Measurements from ENCODE around the gene UGT1A3.

UGT1A3 gene

GRCh38 chr2:233702238-233702637 lies 26.6 kb upstream of the UGT1A3 start:
- no peak for DNase-seq (ENCODE audit: extremely low spot score)
- ChIA-PET CTCF (no interaction called here), POLR2A (no interaction called here)
- TF ChIP-seq TARDBP (IDR thresholded peaks at IDR 0.05) (no peak), LEF1 (IDR thresholded peaks at IDR 0.05; ENCODE audit: borderline replicate concordance) (no peak)

GRCh38 chr2:233705911-233706506 lies 22.8 kb upstream of the UGT1A3 start:
- POLR2A ChIA-PET, result no interaction called here
- CTCF ChIA-PET, result no interaction called here
- no peak for DNase-seq (ENCODE audit: extremely low spot score)
- TF ChIP-seq SP1 (IDR thresholded peaks at IDR 0.05), result no peak
- no peak for TF ChIP-seq ARNT (IDR thresholded peaks at IDR 0.05)
- no peak for TF ChIP-seq ZNF384 (IDR thresholded peaks at IDR 0.05)
- TF ChIP-seq HDGF (IDR thresholded peaks at IDR 0.05; ENCODE audit: borderline replicate concordance), result no peak
- TF ChIP-seq, protein P1, sequence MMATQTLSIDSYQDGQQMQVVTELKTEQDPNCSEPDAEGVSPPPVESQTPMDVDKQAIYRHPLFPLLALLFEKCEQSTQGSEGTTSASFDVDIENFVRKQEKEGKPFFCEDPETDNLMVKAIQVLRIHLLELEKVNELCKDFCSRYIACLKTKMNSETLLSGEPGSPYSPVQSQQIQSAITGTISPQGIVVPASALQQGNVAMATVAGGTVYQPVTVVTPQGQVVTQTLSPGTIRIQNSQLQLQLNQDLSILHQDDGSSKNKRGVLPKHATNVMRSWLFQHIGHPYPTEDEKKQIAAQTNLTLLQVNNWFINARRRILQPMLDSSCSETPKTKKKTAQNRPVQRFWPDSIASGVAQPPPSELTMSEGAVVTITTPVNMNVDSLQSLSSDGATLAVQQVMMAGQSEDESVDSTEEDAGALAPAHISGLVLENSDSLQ (IDR thresholded peaks at IDR 0.05), result no peak

- TF ChIP-seq CTBP1 (IDR thresholded peaks at IDR 0.05; ENCODE audit: borderline replicate concordance) (no peak), FOXK2 (IDR thresholded peaks at IDR 0.05) (no peak), FOXA1 (IDR thresholded peaks at IDR 0.05) (no peak), L3MBTL2 (conservative IDR thresholded peaks at IDR 0.05) (no peak), ARNT (IDR thresholded peaks at IDR 0.05) (no peak), TARDBP (IDR thresholded peaks at IDR 0.05) (no peak), SUZ12 (IDR thresholded peaks at IDR 0.05) (no peak)
- TF ChIP-seq, protein P1 (IDR thresholded peaks at IDR 0.05), result no peak
- DNase-seq (ENCODE audit: extremely low spot score), result no peak
- POLR2A ChIA-PET, result no interaction called here
- CTCF ChIA-PET, result no interaction called here
Measured at GRCh38 chr2:233706720-233707119, 22.1 kb upstream of the UGT1A3 start.

DNA sequence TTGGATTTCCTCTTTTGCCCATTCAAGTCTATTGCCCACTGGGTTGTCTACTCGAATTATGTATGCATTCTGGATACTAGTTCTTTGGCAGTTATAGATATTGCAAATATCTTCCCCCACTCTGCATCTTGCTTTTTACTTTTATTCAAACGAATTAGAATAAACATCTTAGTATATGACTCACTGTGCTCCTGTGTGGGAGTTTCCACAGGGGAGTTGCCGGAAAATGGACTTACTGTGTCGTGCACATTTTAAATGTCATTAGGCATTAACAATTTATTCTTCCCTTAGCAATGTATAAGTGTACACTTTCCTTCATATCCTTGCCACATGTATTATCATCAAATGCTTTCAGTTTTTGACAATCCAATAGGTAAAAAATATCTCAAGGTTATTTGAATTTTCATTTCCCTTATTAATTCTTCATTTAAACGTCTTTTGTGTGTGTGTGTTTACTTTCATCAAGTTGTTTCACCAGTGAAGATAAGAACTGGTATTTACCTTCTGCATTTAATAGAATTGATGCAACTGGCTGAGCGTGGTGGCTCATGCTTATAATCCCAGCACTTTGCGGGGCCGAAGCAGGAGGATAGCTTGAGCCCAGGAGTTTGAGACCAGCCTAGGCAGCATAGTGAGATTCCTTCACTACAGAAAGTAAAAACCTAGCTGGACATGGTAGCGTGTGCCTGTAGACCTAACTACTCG lies 20.8 kb upstream of the UGT1A3 start:
- ChIA-PET POLR2A (no interaction called here), CTCF (interaction anchor here (0.6 kb wide), 1 partner anchor 1972 kb away, joined by 3 read pairs; no protein-coding TSS in a partner anchor)
- DNase-seq (ENCODE audit: extremely low spot score), result no peak
- TF ChIP-seq FOXA1 (IDR thresholded peaks at IDR 0.05), result no peak
- TF ChIP-seq ZNF384 (IDR thresholded peaks at IDR 0.05), result no peak
- no peak for TF ChIP-seq ELF4 (IDR thresholded peaks at IDR 0.05)
- no peak for TF ChIP-seq SP1 (IDR thresholded peaks at IDR 0.05)
- TF ChIP-seq, protein P1 (IDR thresholded peaks at IDR 0.05), result no peak

DNA sequence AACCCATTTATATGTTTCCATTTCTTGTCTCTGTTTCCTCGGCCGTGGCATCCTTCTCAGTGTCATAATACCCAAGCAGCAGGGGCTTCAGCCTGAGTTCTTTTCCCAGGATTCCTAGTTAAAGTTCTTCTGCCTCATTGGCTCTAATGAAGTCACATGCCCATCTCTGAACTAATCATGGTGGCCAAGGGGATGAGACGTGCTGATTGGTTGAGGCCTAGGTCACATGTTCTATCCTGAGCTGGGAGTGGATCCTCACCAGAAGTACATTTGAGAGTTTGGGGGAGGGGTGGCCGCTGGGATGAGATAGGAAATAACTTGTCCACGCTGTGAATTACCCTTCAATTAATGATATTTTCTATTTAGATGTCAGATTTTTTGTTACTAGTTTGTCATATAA lies 19.9 kb upstream of the UGT1A3 start:
- ChIA-PET CTCF (interaction anchor here (0.6 kb wide), 1 partner anchor 1971 kb away, joined by 3 read pairs; no protein-coding TSS in a partner anchor), POLR2A (no interaction called here)
- TF ChIP-seq, protein P1 (IDR thresholded peaks at IDR 0.05), result no peak
- no peak for TF ChIP-seq ZNF384 (IDR thresholded peaks at IDR 0.05)
- no peak for TF ChIP-seq LEF1 (IDR thresholded peaks at IDR 0.05; ENCODE audit: borderline replicate concordance)
- TF ChIP-seq SP1 (IDR thresholded peaks at IDR 0.05), result no peak
- no peak for TF ChIP-seq FOXA1 (IDR thresholded peaks at IDR 0.05)
- no peak for DNase-seq (ENCODE audit: extremely low spot score)

DNA sequence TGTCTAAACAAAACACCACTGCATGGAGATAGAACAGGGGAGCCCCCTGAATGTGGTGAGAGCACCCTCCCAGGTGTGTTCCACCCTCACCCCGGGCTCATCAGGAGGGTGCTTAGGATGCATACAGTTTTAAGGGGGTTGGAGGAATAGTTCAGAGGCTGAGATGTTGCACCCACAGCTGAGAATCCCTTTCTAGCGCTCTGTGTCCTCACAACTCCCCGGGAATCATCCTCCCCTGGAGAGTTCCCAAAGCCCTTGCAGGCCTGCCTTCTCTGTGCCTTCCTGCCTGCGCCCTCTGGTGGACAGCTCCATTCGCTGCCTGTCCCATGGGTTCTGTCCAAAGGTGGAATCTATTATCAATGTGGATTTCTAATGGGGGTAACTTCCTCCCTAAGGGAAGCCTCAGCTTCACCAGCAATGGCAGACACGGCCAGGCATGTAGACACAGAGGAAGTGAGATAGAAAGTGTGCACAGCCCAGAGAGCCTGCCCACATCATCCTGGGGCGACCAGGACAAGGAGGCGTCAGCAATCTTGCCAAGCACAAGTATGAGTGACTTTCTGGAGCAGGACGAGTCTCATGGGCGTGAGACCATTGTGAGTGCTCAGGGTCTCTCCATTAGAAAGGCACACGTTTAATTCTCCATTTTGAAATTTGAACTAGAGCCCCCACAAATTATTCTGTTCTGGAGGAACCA lies 17.4 kb upstream of the UGT1A3 start:
- DNase-seq (ENCODE audit: extremely low spot score), result peak; percentile 65
- CTCF ChIA-PET, result interaction anchor here (1.0 kb wide), 1 partner anchor 10 kb away, joined by 3 read pairs; no protein-coding TSS in a partner anchor
- POLR2A ChIA-PET, result no interaction called here
- TF ChIP-seq L3MBTL2 (conservative IDR thresholded peaks at IDR 0.05) (no peak), NFRKB (IDR thresholded peaks at IDR 0.05) (no peak), TARDBP (IDR thresholded peaks at IDR 0.05) (no peak), LEF1 (IDR thresholded peaks at IDR 0.05; ENCODE audit: borderline replicate concordance) (no peak), BHLHE40 (IDR thresholded peaks at IDR 0.05; ENCODE audit: borderline replicate concordance) (no peak), SUZ12 (IDR thresholded peaks at IDR 0.05) (no peak), CTBP1 (IDR thresholded peaks at IDR 0.05; ENCODE audit: borderline replicate concordance) (no peak), FOXM1 (IDR thresholded peaks at IDR 0.05; ENCODE audit: borderline replicate concordance) (no peak), HDGF (IDR thresholded peaks at IDR 0.05; ENCODE audit: borderline replicate concordance) (no peak), ELF4 (IDR thresholded peaks at IDR 0.05) (no peak), ZNF384 (IDR thresholded peaks at IDR 0.05) (no peak), FOXK2 (IDR thresholded peaks at IDR 0.05) (no peak)
- TF ChIP-seq, protein P1 (IDR thresholded peaks at IDR 0.05), result no peak

Data from HEK293T (cell line).